Measurements from ENCODE around the gene RAD51B.

The RAD51B gene

GRCh38 chr14:68208626-68209317 is 389.2 kb downstream of the RAD51B start:
- no peak for DNase-seq (ENCODE audit: low spot score)
- TF ChIP-seq CTCF (IDR thresholded peaks at IDR 0.05; ENCODE audit: extremely low read depth, missing control alignments), result no peak

- peak; percentile 76 for DNase-seq (ENCODE audit: low spot score)
- TF ChIP-seq CTCF (IDR thresholded peaks at IDR 0.05; ENCODE audit: extremely low read depth, missing control alignments), result no peak
Observed at GRCh38 chr14:68210729-68211299, 391.2 kb downstream of the RAD51B start.

GRCh38 chr14:68211421-68211820 is 391.8 kb downstream of the RAD51B start:
- TF ChIP-seq CTCF (IDR thresholded peaks at IDR 0.05; ENCODE audit: extremely low read depth, missing control alignments), result no peak
- DNase-seq (ENCODE audit: low spot score), result no peak

- no peak for TF ChIP-seq CTCF (IDR thresholded peaks at IDR 0.05; ENCODE audit: extremely low read depth, missing control alignments)
Observed at GRCh38 chr14:68211886-68212285, 392.3 kb downstream of the RAD51B start.

GRCh38 chr14:68212361-68212760 is 392.8 kb downstream of the RAD51B start:
- DNase-seq (ENCODE audit: low spot score), result no peak
- no peak for TF ChIP-seq CTCF (IDR thresholded peaks at IDR 0.05; ENCODE audit: extremely low read depth, missing control alignments)

More at GRCh38 chr14:68211886-68212285, 392.3 kb downstream of the RAD51B start:
- no peak for DNase-seq (ENCODE audit: low spot score)

GRCh38 chr14:68214431-68214830 is 394.9 kb downstream of the RAD51B start:
- no peak for DNase-seq (ENCODE audit: low spot score)
- TF ChIP-seq CTCF (IDR thresholded peaks at IDR 0.05; ENCODE audit: extremely low read depth, missing control alignments), result no peak

GRCh38 chr14:68215629-68216028 is 396.1 kb downstream of the RAD51B start:
- DNase-seq (ENCODE audit: low spot score), result no peak
- TF ChIP-seq CTCF (IDR thresholded peaks at IDR 0.05; ENCODE audit: extremely low read depth, missing control alignments), result no peak

Measured in GM20000 (cell line).